ENCODE data around the gene CDH23.

Gene CDH23

GRCh38 chr10:71621231-71622153, 224.8 kb downstream of the CDH23 start:
- Histone ChIP-seq H3K4me3 (ENCODE audit: low read depth, low read length) (peak overlapping the region; percentile 16), H3K9ac (ENCODE audit: low read length) (peak overlapping the region; percentile 1), H3K9me3 (ENCODE audit: control insufficient read depth, insufficient read depth, low read depth, low read length) (peaks cover 6% of the 10 kb centered on the region), H3K36me3 (ENCODE audit: control insufficient read depth, insufficient read depth, low read length) (no peaks in the 10 kb centered on the region), H3K4me1 (ENCODE audit: control insufficient read depth, insufficient read depth, low read length) (peaks cover 54% of the 10 kb centered on the region), H3K27ac (ENCODE audit: low read depth, low read length) (peak overlapping the region; percentile 33), H3K27me3 (ENCODE audit: control insufficient read depth, insufficient read depth, low read length) (no peaks in the 10 kb centered on the region)

- H3K4me1 ChIP-seq (ENCODE audit: control insufficient read depth, insufficient read depth, low read length): peaks cover 59% of the 10 kb centered on the region
- H3K27ac ChIP-seq (ENCODE audit: low read depth, low read length): peak overlapping the region; percentile 33; the same call in 1 of the 2 replicates
- no peaks in the 10 kb centered on the region for H3K36me3 ChIP-seq (ENCODE audit: control insufficient read depth, insufficient read depth, low read length)
Measured at GRCh38 chr10:71622154-71622526, 225.4 kb downstream of the CDH23 start.

GRCh38 chr10:71622616-71623015, 225.9 kb downstream of the CDH23 start:
- peak overlapping the region; percentile 16; the same call in 1 of the 2 replicates for H3K4me3 ChIP-seq (ENCODE audit: low read depth, low read length)
- no peak overlapping the region; the same call in 1 of the 2 replicates for H3K27ac ChIP-seq (ENCODE audit: low read depth, low read length)
- H3K9ac ChIP-seq (ENCODE audit: low read length): peak overlapping the region; percentile 46
- H3K4me1 ChIP-seq (ENCODE audit: control insufficient read depth, insufficient read depth, low read length): peaks cover 64% of the 10 kb centered on the region
- H3K9me3 ChIP-seq (ENCODE audit: control insufficient read depth, insufficient read depth, low read depth, low read length): no peaks in the 10 kb centered on the region
- no peaks in the 10 kb centered on the region for H3K27me3 ChIP-seq (ENCODE audit: control insufficient read depth, insufficient read depth, low read length)
- no peaks in the 10 kb centered on the region for H3K36me3 ChIP-seq (ENCODE audit: control insufficient read depth, insufficient read depth, low read length)

More at GRCh38 chr10:71622154-71622526, 225.4 kb downstream of the CDH23 start:
- no peaks in the 10 kb centered on the region for H3K27me3 ChIP-seq (ENCODE audit: control insufficient read depth, insufficient read depth, low read length)
- H3K9me3 ChIP-seq (ENCODE audit: control insufficient read depth, insufficient read depth, low read depth, low read length): peaks cover 3% of the 10 kb centered on the region
- peak overlapping the region; percentile 16 for H3K4me3 ChIP-seq (ENCODE audit: low read depth, low read length)
- peak overlapping the region; percentile 46 for H3K9ac ChIP-seq (ENCODE audit: low read length)

- H3K9ac ChIP-seq (ENCODE audit: low read length): peak overlapping the region; percentile 46
- H3K4me3 ChIP-seq (ENCODE audit: low read depth, low read length): no peak overlapping the region
- no peaks in the 10 kb centered on the region for H3K36me3 ChIP-seq (ENCODE audit: control insufficient read depth, insufficient read depth, low read length)
- peaks cover 70% of the 10 kb centered on the region for H3K4me1 ChIP-seq (ENCODE audit: control insufficient read depth, insufficient read depth, low read length)
- H3K27me3 ChIP-seq (ENCODE audit: control insufficient read depth, insufficient read depth, low read length): no peaks in the 10 kb centered on the region
- H3K9me3 ChIP-seq (ENCODE audit: control insufficient read depth, insufficient read depth, low read depth, low read length): no peaks in the 10 kb centered on the region
- H3K27ac ChIP-seq (ENCODE audit: low read depth, low read length): no peak overlapping the region
Measured at GRCh38 chr10:71623098-71623985, 226.6 kb downstream of the CDH23 start.

GRCh38 chr10:71623986-71624291, 227.2 kb downstream of the CDH23 start:
- no peak overlapping the region for H3K4me3 ChIP-seq (ENCODE audit: low read depth, low read length)
- H3K9me3 ChIP-seq (ENCODE audit: control insufficient read depth, insufficient read depth, low read depth, low read length): no peaks in the 10 kb centered on the region
- no peaks in the 10 kb centered on the region for H3K36me3 ChIP-seq (ENCODE audit: control insufficient read depth, insufficient read depth, low read length)
- H3K27me3 ChIP-seq (ENCODE audit: control insufficient read depth, insufficient read depth, low read length): no peaks in the 10 kb centered on the region
- no peak overlapping the region for H3K9ac ChIP-seq (ENCODE audit: low read length)
- peaks cover 72% of the 10 kb centered on the region for H3K4me1 ChIP-seq (ENCODE audit: control insufficient read depth, insufficient read depth, low read length)
- no peak overlapping the region for H3K27ac ChIP-seq (ENCODE audit: low read depth, low read length)

- Histone ChIP-seq H3K4me1 (ENCODE audit: control insufficient read depth, insufficient read depth, low read length) (peaks cover 84% of the 10 kb centered on the region), H3K27ac (ENCODE audit: low read depth, low read length) (no peak overlapping the region), H3K4me3 (ENCODE audit: low read depth, low read length) (no peak overlapping the region), H3K9ac (ENCODE audit: low read length) (no peak overlapping the region), H3K9me3 (ENCODE audit: control insufficient read depth, insufficient read depth, low read depth, low read length) (no peaks in the 10 kb centered on the region), H3K36me3 (ENCODE audit: control insufficient read depth, insufficient read depth, low read length) (no peaks in the 10 kb centered on the region), H3K27me3 (ENCODE audit: control insufficient read depth, insufficient read depth, low read length) (no peaks in the 10 kb centered on the region)
Measured at GRCh38 chr10:71625445-71626175, 228.9 kb downstream of the CDH23 start.

- Histone ChIP-seq H3K36me3 (ENCODE audit: control insufficient read depth, insufficient read depth, low read length) (no peaks in the 10 kb centered on the region), H3K27ac (ENCODE audit: low read depth, low read length) (no peak overlapping the region), H3K27me3 (ENCODE audit: control insufficient read depth, insufficient read depth, low read length) (no peaks in the 10 kb centered on the region), H3K4me1 (ENCODE audit: control insufficient read depth, insufficient read depth, low read length) (peaks cover 81% of the 10 kb centered on the region), H3K9me3 (ENCODE audit: control insufficient read depth, insufficient read depth, low read depth, low read length) (no peaks in the 10 kb centered on the region), H3K4me3 (ENCODE audit: low read depth, low read length) (no peak overlapping the region), H3K9ac (ENCODE audit: low read length) (no peak overlapping the region)
Measured at GRCh38 chr10:71627230-71627939, 230.7 kb downstream of the CDH23 start.

- Histone ChIP-seq H3K9me3 (ENCODE audit: control insufficient read depth, insufficient read depth, low read depth, low read length) (no peaks in the 10 kb centered on the region), H3K27ac (ENCODE audit: low read depth, low read length) (no peak overlapping the region), H3K27me3 (ENCODE audit: control insufficient read depth, insufficient read depth, low read length) (0 out of 2 replicates have a peak, but pooled peaks cover 2% of the 10 kb centered on the region), H3K36me3 (ENCODE audit: control insufficient read depth, insufficient read depth, low read length) (no peaks in the 10 kb centered on the region), H3K4me3 (ENCODE audit: low read depth, low read length) (no peak overlapping the region), H3K9ac (ENCODE audit: low read length) (no peak overlapping the region), H3K4me1 (ENCODE audit: control insufficient read depth, insufficient read depth, low read length) (peaks cover 81% of the 10 kb centered on the region)
Measured at GRCh38 chr10:71627956-71628355, 231.2 kb downstream of the CDH23 start.

- no peak overlapping the region for H3K27ac ChIP-seq (ENCODE audit: low read depth, low read length)
- H3K9ac ChIP-seq (ENCODE audit: low read length): no peak overlapping the region
- no peaks in the 10 kb centered on the region for H3K36me3 ChIP-seq (ENCODE audit: control insufficient read depth, insufficient read depth, low read length)
- H3K4me3 ChIP-seq (ENCODE audit: low read depth, low read length): no peak overlapping the region
- peaks cover 5% of the 10 kb centered on the region; the same call in 1 of the 2 replicates for H3K27me3 ChIP-seq (ENCODE audit: control insufficient read depth, insufficient read depth, low read length)
- no peaks in the 10 kb centered on the region for H3K9me3 ChIP-seq (ENCODE audit: control insufficient read depth, insufficient read depth, low read depth, low read length)
- H3K4me1 ChIP-seq (ENCODE audit: control insufficient read depth, insufficient read depth, low read length): peaks cover 81% of the 10 kb centered on the region
Measured at GRCh38 chr10:71629131-71629530, 232.4 kb downstream of the CDH23 start.

- Histone ChIP-seq H3K27me3 (ENCODE audit: control insufficient read depth, insufficient read depth, low read length) (peaks cover 14% of the 10 kb centered on the region), H3K36me3 (ENCODE audit: control insufficient read depth, insufficient read depth, low read length) (no peaks in the 10 kb centered on the region), H3K4me3 (ENCODE audit: low read depth, low read length) (no peak overlapping the region), H3K9me3 (ENCODE audit: control insufficient read depth, insufficient read depth, low read depth, low read length) (no peaks in the 10 kb centered on the region), H3K9ac (ENCODE audit: low read length) (no peak overlapping the region), H3K27ac (ENCODE audit: low read depth, low read length) (no peak overlapping the region), H3K4me1 (ENCODE audit: control insufficient read depth, insufficient read depth, low read length) (peaks cover 84% of the 10 kb centered on the region)
Measured at GRCh38 chr10:71630168-71630567, 233.4 kb downstream of the CDH23 start.
